OCI-LY7 (cell line): ENCODE data around the gene ADGRG6.

Experiments
- CTCF ChIP-seq: fragments of 200-600 bp; sonication (generic); conservative IDR thresholded peaks from 2 replicates; pipeline ENCODE4 v1.5.1; 2014; ENCODE audit warnings: mild to moderate bottlenecking, antibody characterized with exemption, low read length, moderate library complexity, mixed read lengths
- EZH2phosphoT487 ChIP-seq: fragments of 200-600 bp; sonication (generic); IDR thresholded peaks from 2 replicates; pipeline ENCODE4 v1.6.1; 2018; ENCODE audit warnings: low read depth, borderline replicate concordance, mild to moderate bottlenecking, mixed run types, antibody characterized with exemption, low read length, moderate library complexity, mixed read lengths

GRCh38 chr6:142373268-142374090, 71.7 kb downstream of the ADGRG6 start:
- TF ChIP-seq CTCF, result no peak
- TF ChIP-seq EZH2phosphoT487, result no peak
